ENCODE data around the gene RUNX1.

- TF ChIP-seq CTCF (IDR thresholded peaks at IDR 0.05) (no peak), EZH2 (IDR thresholded peaks at IDR 0.05; ENCODE audit: borderline replicate concordance, insufficient read depth, low read depth, low read length, poor library complexity, severe bottlenecking) (no peak)
Measured at GRCh38 chr21:35010447-35010846, 38.7 kb downstream of the RUNX1 start.

Data from B cell (primary cell).